ENCODE results near the gene PRDM12.
A peak's percentile ranks its signal among the peaks of the same experiment; 100 is the strongest.
"Not testable (repeated sequence)": the region's sequence is repeated elsewhere in the genome, so short reads cannot be mapped to it uniquely, and the experiment has no call there.

The PRDM12 gene

DNA sequence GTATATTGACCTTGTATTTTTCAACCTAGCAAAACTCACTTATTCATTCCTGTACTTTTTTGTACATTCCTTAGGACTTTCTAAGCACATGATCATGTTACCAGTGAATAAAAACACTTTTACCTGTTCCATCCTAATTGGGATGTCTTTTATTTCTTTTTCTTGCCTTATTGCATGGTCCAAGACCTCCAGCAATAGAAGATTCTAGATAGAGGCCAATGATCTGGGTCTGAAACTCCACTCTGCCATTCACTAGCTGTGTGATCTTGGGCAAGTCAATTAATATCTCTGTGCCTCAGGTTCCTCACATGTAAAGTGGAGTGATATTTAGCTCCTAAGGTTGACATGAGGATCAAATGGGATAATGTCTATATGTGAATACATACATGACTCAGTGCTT is 20.7 kb downstream of the PRDM12 start:
- H3K27ac ChIP-seq, result no peak overlapping the region
- TF ChIP-seq, protein P1, sequence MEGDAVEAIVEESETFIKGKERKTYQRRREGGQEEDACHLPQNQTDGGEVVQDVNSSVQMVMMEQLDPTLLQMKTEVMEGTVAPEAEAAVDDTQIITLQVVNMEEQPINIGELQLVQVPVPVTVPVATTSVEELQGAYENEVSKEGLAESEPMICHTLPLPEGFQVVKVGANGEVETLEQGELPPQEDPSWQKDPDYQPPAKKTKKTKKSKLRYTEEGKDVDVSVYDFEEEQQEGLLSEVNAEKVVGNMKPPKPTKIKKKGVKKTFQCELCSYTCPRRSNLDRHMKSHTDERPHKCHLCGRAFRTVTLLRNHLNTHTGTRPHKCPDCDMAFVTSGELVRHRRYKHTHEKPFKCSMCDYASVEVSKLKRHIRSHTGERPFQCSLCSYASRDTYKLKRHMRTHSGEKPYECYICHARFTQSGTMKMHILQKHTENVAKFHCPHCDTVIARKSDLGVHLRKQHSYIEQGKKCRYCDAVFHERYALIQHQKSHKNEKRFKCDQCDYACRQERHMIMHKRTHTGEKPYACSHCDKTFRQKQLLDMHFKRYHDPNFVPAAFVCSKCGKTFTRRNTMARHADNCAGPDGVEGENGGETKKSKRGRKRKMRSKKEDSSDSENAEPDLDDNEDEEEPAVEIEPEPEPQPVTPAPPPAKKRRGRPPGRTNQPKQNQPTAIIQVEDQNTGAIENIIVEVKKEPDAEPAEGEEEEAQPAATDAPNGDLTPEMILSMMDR (conservative IDR thresholded peaks at IDR 0.05), result no peak

- H3K27ac ChIP-seq, result not testable (repeated sequence)
Measured at GRCh38 chr9:130685945-130686344, 21.6 kb downstream of the PRDM12 start.

DNA sequence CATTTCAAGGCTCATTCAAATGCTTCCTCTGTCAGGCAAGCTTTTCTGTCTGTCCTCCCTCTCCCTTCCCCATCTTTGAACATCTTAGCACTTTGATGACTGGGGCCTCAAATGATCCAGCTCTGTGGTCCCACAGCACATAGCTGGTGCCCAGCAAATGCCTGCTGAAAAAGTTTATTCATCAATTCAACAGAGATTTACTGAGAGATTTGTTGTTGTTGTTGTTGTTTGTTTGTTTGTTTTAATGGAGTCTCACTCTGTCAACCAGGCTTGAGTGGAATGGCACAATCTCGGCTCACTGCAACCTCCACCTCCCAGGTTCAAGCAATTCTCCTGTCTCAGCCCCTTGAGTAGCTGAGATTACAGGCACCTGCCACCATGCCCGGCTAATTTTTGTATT is 23.2 kb downstream of the PRDM12 start:
- TF ChIP-seq, protein P1 (conservative IDR thresholded peaks at IDR 0.05), result no peak
- H3K27ac ChIP-seq, result no peak overlapping the region

DNA sequence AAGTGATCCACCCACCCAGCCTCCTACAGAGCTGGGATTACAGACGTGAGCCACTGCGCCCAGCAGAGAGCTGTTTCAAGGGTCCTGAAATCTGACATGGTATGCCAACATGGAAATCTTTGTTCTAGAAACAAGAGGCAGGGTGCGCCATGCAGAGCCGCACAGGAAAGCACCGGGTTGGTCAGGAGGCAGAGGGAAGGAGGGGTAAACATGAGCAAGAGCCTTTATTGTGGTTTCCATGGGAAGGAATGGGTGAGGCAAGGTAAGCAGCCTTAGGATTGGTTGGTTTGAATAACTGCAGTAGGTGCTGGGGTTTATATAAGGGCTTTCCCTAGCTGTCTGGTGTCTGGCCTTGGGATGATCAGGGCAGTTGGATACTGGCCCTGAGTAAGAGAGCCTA is 23.7 kb downstream of the PRDM12 start:
- H3K27ac ChIP-seq, result no peak overlapping the region
- TF ChIP-seq, protein P1 (conservative IDR thresholded peaks at IDR 0.05), result no peak

DNA sequence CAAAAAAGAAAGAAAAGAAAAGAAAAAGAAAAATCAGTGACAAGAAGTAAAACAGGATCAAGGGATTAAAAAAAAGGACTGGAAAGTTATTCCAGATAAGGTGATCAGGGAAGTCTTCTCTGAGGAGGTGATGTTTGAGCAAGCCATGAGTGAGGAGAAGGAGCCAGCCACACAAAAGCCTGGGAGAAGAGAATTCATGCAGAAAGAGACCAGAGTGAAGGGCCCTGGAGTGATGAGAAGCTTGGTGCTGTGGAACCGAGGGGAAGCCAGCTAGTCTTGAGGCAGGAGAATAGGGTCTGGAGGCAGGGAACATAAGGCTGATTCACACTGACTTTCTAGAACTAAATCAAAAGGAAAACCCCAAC is 25.2 kb downstream of the PRDM12 start:
- peak overlapping the region; percentile 63 for H3K27ac ChIP-seq

GRCh38 chr9:130689937-130690700 is 25.7 kb downstream of the PRDM12 start:
- TF ChIP-seq, protein P1 (conservative IDR thresholded peaks at IDR 0.05), result no peak
- peak overlapping the region; percentile 63 for H3K27ac ChIP-seq

More for the DNA sequence above, 25.2 kb downstream of the PRDM12 start:
- TF ChIP-seq, protein P1 (conservative IDR thresholded peaks at IDR 0.05), result no peak

DNA sequence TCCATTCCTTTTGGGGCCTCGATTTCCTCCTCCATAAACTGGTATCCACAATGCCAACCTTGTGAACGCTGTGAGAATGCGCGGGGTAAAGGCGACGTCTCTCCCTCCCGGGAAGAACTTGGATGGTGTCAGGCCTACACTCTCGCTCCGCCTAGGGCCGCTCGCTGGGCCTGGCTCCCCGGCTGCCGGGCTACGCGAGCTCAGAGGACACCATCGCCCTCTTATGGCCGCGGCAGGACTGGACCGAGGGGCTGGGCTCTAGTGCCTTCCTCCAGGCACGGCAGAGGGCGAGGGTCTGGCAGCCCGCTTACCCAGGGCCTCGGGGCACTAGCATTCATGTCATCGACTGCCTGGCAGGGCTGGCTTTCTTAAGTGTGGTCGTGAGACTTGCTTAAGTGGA is 27.9 kb downstream of the PRDM12 start:
- TF ChIP-seq, protein P1 (conservative IDR thresholded peaks at IDR 0.05), result no peak
- H3K27ac ChIP-seq, result no peak overlapping the region

- H3K27ac ChIP-seq, result peak overlapping the region; percentile 80
- TF ChIP-seq, protein P1 (conservative IDR thresholded peaks at IDR 0.05), result no peak
Measured at GRCh38 chr9:130693101-130693425, 28.7 kb downstream of the PRDM12 start.
